ENCODE measurements around the gene SLC13A5. TPM values are rescaled to one million over a fixed set of nuclear protein-coding genes. Genes with fewer than 3 reads are reported as not detected.

SLC13A5 gene
- total RNA-seq, 2 donors from 2014 or later = not detected

DNA sequence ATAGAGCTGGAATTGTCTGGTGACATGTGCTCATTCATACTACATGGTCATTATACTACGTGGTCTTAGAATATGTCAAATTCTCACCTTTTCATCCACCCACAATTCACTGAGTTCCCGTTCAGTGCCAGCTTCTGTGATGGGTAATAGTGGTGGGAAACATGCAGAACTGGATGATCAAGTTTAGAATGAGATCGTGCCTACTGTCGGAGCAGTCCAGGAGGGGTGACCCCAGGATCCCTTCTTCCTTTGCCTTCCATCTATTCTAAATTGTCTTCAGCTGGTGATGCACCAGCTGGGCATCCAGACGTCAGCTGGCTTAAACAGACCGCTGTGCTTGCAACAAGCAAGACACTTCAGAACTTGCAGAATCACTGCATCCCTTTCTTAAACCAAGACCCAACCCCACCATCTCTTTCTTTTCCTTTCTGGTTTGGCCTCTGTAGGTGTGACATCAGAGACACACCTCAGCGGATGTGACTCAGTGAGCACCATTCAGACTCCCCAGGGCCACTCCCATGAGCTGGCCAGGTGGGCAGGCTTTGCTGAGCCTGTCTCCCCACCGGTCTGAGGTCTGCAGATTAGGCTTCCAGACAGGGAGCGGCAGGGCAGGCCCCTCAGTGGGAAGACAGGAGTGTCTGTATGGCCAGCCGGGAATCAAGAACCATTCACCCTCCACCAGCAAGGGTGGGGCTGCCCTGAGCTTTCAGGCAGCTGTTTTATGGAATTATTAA, 43.5 kb downstream of the SLC13A5 start:
- WGBS, 2 donors = 71 to 81% methylated on average over 10 of the region's 10 CpGs
- Histone ChIP-seq H3K27ac (no peak overlapping the region), H3K4me1 (peaks cover 11% of the 10 kb centered on the region), H3K36me3 (replicated peaks in 1 of 2; ENCODE audit: insufficient read depth in 1 of 2, low read depth in 2 of 2) (no peaks in the 10 kb centered on the region), H3K9me3 (no peaks in the 10 kb centered on the region), H3K4me3 (no peak overlapping the region), H3K27me3 (no peaks in the 10 kb centered on the region)
- intact Hi-C loops (cut with DNase I) = loop anchor here (10.0 kb wide), 2 partner anchors 165 to 325 kb away; partner anchors contain the start of genes ALOX12 and TEKT1
- ATAC-seq = no peak
- DNase-seq = no peak
- TF ChIP-seq, protein P1, sequence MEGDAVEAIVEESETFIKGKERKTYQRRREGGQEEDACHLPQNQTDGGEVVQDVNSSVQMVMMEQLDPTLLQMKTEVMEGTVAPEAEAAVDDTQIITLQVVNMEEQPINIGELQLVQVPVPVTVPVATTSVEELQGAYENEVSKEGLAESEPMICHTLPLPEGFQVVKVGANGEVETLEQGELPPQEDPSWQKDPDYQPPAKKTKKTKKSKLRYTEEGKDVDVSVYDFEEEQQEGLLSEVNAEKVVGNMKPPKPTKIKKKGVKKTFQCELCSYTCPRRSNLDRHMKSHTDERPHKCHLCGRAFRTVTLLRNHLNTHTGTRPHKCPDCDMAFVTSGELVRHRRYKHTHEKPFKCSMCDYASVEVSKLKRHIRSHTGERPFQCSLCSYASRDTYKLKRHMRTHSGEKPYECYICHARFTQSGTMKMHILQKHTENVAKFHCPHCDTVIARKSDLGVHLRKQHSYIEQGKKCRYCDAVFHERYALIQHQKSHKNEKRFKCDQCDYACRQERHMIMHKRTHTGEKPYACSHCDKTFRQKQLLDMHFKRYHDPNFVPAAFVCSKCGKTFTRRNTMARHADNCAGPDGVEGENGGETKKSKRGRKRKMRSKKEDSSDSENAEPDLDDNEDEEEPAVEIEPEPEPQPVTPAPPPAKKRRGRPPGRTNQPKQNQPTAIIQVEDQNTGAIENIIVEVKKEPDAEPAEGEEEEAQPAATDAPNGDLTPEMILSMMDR (IDR thresholded peaks at IDR 0.05) = no peak
- no peak for TF ChIP-seq POLR2A (IDR thresholded peaks at IDR 0.05)

DNA sequence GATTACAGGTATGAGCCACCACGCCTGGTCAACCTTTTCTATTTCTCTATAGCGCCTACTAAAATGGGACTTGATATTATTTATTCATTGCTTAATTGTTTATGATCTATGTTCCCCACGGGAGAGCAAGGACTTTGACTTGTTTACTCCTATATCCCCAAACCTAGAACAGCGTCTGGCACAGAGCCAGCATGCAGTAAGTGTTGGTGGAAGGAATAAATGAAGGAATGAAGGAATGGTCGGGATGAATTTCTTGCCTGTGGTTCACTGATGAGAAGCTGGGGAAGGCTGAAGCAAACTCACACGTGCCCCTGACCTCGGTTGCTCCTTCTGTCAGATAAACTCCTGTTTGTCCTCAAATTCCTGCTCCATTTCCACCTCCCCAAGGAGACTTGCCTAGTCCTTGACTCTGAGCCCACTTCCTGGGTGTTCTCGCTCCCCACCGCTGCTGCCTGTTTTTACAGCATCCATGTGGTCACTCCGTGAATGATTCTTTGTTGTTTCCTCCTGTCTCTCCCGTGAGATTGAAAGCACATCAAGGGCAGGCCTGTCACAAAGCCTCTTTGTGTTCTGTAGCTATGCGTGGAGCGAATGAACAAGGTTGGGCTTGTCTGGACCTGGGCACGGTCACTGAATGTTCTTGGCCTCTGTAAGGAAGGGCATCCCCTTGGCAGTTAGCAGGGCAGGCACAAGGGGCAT, 44.3 kb downstream of the SLC13A5 start:
- no peaks in the 10 kb centered on the region for H3K36me3 ChIP-seq (replicated peaks in 1 of 2; ENCODE audit: insufficient read depth in 1 of 2, low read depth in 2 of 2)
- H3K9me3 ChIP-seq = no peaks in the 10 kb centered on the region
- TF ChIP-seq POLR2A (IDR thresholded peaks at IDR 0.05) = no peak
- TF ChIP-seq, protein P1 (IDR thresholded peaks at IDR 0.05) = no peak
- DNase-seq (no peak), ATAC-seq (no peak)
- H3K27me3 ChIP-seq = no peaks in the 10 kb centered on the region
- H3K27ac ChIP-seq = no peak overlapping the region
- peaks cover 11% of the 10 kb centered on the region for H3K4me1 ChIP-seq
- intact Hi-C loops (cut with DNase I) = loop anchor here (10.0 kb wide), 1 partner anchor 166 kb away; the partner anchor contains the start of gene TEKT1
- 66 to 68% methylated on average over 14 of the region's 14 CpGs for WGBS, 2 donors
- H3K4me3 ChIP-seq = no peak overlapping the region

DNA sequence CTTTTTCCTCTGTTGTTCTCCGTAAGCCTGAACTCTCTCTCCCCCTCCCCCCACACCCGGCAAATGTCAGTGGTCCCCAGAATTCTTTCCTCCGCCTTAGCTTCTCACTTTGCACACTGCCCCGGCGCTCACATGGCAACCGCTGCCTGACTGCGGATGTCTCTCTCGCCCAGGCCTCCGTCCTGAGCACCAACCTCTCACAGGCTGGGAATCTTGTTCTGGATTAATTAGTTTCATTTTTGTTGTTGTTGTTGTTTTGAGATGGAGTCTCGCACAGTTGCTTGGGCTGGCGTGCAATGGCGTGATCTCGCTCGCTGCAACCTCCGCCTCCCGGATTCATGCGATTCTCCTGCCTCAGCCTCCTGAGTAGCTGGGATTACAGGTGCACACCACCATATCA, 45.0 kb downstream of the SLC13A5 start:
- no peaks in the 10 kb centered on the region for H3K27me3 ChIP-seq
- WGBS, 2 donors = 86 to 94% methylated on average over 17 of the region's 17 CpGs
- H3K27ac ChIP-seq = no peak overlapping the region
- H3K4me1 ChIP-seq = peaks cover 11% of the 10 kb centered on the region
- TF ChIP-seq, protein P1 (IDR thresholded peaks at IDR 0.05) = no peak
- no peak for DNase-seq
- ATAC-seq = no peak
- intact Hi-C loops (cut with DNase I) = loop anchor here (10.0 kb wide), 1 partner anchor 167 kb away; the partner anchor contains the start of gene TEKT1
- H3K9me3 ChIP-seq = no peaks in the 10 kb centered on the region
- no peak overlapping the region for H3K4me3 ChIP-seq
- H3K36me3 ChIP-seq (replicated peaks in 1 of 2; ENCODE audit: insufficient read depth in 1 of 2, low read depth in 2 of 2) = no peaks in the 10 kb centered on the region

DNA sequence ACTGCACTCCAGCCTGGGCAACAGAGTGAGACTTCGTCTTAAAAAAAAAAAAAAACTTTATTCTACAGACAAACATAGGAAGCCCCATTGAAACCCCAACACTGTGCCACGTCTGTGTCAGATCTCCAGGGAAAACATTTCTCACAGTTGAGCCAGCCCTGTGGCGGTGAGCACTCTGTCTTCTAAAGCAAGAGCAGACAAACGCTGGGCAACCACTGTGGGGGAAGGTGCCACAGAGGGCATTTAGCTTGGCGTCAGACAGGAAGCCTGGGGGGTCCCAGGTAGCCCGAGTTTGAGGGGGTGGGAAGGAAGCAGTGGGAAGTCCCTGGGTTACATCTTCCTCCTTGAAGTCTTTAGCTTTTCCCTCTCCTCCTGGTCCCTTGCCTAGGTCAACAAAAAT, 45.7 kb downstream of the SLC13A5 start:
- ATAC-seq = no peak
- no peaks in the 10 kb centered on the region for H3K27me3 ChIP-seq
- no peak for TF ChIP-seq POLR2A (IDR thresholded peaks at IDR 0.05)
- TF ChIP-seq, protein P1 (IDR thresholded peaks at IDR 0.05) = no peak

More for the DNA sequence above, 45.7 kb downstream of the SLC13A5 start:
- intact Hi-C loops (cut with DNase I) = loop anchor here (10.0 kb wide), 1 partner anchor 167 kb away; the partner anchor contains the start of gene TEKT1
- no peak overlapping the region for H3K4me3 ChIP-seq
- H3K9me3 ChIP-seq = no peaks in the 10 kb centered on the region
- H3K36me3 ChIP-seq (replicated peaks in 1 of 2; ENCODE audit: insufficient read depth in 1 of 2, low read depth in 2 of 2) = no peaks in the 10 kb centered on the region
- WGBS, 2 donors = 69 to 70% methylated on average over 6 of the region's 6 CpGs
- no peak overlapping the region for H3K27ac ChIP-seq
- no peak for DNase-seq
- peaks cover 11% of the 10 kb centered on the region for H3K4me1 ChIP-seq
